Activated CD4-positive, alpha-beta T cell treated with anti-CD3 and anti-CD28 coated beads, Interleukin-2, amount 50 U/mL, for 16 hours (primary cell): Measurements from ENCODE around the gene EFNA1.
"Not testable (repeated sequence)": the region's sequence is repeated elsewhere in the genome, so short reads cannot be mapped to it uniquely, and the experiment has no call there.

Experiments used
- DNase-seq: peaks from one replicate; pipeline ENCODE4 v3.0.0-alpha.2; 2020

The EFNA1 gene

DNA sequence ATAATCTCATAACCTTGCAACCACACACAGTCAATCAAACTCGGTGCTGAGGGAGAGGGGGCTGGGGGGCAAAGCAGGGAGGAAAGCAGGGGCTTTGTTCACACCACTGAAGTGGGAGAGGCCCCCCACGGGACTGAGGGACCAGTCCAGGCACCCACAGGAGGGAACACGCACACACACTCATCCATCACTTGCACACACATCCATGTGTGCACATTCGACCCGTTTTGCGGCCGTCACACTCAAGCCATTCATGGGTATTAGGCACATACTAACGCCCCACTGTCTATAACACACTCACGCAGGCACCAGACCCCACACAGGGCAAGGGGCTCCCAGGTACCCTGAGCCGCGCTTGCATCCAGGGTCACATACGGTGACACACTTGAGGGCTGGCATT is 35.0 kb upstream of the EFNA1 start:
- DNase-seq: no peak

DNA sequence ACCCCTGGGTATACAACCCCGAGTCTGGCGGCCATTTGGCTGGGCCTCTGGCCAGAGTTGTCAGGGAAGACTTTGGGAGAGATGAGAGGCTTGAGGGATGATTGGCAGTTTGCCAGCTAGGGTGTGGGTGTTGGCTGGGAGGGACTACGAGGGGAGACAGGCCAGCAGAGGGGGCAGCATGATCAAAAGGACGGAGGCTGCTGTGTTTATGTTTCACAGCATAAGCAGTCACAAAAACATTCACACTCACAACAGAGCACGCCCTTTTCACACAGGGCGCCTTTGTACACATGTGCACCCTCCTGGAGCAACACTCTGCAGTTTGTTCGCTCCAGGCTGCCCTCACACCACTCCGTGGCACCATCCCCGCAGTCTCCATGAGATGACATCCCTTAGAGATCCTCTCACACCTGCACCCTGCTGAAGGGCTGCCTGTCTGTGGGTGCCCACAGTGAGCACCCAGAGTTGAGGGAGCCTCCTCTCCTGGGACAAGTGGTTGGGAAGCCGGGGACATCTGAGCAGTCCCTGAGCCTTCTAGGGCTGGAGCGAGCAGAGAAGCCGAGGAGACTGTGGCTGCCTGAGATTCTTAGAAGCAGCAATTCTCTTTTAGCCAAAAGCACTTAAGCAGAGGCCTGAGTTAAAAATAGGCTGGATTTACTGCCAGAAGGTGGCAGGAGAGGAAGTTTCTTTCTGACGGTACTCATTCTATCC is 33.6 kb upstream of the EFNA1 start:
- no peak for DNase-seq

DNA sequence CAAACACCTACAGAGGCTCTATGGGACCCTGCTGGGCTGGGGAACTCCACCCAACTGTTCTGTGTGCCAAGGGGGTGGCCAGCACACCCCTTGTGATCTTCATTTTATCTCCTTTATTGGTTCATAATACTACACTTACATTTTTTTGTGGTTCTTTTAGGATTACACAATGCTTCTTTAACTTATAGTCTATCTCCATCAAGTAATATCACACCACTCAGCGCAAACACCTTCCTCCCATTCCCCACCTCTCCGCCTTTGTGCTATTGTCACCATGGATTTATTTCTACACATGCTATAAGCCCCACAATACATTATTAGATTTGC is 33.1 kb upstream of the EFNA1 start:
- DNase-seq: no peak

DNA sequence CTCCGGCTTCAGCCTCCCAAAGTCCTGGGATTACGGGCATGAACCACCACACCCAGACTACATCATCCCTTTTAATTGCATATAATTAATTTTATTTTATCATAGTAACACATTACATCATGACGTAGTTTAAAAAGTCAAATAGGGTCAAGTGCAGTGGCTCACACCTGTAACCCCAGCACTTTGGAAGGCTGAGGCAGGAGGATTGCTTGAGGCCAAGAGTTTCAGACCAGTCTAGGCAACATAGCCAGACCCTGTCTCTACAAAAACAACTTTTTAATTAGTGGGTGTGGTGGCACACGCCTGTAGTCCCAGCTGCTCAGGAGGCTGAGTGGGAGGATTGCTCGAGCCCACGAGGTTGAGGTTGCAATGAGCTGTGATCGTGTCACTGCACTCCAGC is 28.3 kb upstream of the EFNA1 start:
- no peak for DNase-seq

DNA sequence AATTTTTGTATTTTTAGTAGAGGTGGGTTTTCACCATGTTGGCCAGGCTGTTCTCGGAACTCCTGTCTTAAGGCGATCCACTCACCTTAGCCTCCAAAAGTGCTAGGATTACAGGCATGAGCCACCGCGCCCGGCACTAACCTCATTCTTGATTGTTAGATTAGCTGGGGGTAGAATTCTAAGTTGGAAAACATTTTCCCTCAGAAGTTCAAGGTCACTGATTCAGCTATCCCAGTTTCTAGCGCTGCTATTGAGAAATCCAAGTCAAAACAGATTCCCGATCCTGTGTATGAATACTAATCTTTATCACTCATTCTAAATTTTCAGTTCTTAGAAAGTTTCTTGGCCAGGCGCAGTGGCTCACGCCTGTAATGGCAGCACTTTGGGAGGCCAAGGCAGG is 24.4 kb upstream of the EFNA1 start:
- no peak for DNase-seq

DNA sequence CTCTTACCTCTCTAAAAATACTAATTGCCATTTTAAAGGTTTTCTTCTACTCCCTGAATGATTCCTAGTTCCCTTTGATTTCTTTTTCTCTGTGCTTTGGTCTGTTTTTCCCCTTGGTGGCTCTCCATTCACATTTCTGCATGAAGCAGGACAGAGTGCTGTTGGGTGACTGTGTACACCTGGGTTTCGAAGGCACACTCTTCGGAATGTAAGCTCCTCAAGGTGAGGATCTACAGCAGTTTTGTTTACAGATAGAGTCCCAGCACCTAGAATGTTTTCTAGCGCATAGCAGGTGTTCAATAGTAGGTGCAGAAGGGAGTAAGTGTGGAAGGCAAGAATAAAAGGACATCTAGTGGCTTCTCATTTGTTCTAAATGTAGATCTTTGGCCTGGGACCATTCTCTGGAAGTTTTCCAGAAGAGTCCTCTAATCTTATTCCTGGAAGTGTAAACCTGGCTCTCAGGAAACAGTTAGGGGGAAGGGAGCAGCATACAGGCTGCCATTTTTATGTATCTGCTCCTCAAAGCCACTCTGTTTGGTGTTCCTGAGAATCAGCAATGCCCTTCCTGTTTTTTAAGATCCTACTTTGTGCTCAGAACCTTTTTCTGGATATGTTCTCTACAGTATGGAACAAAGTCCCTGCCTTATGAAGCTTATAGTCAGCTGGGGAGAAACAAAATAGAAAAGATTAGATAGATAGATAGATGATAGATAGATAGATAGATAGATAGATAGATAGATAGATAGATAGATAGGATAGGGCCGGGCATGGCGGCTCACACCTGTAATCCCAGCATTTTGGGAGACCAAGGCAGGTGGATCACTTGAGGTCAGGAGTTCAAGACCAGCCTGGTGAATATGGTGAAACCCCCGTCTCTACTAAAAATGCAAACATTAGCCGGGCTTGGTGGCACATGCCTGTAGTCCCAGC is 22.8 kb upstream of the EFNA1 start:
- no peak for DNase-seq

DNA sequence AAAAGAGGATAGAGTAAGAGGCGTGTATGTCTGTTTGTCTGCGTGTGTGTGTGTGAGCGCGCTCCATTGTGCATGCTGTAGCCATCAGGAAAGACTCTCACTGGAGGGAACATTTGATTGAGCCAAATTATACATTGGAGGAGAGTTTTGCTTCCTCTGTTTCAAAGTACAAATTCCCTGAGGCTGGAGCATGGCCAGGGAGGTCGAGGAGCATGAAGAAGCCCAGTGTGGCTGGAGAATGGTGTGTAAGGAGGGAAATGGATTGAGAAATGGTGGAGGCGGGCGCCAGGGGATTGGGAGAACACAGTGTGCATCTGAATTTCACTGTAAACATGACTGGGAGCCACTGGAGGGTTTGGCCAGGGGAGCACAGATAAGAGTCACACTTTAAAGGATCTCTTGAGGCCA is 22.1 kb upstream of the EFNA1 start:
- DNase-seq: no peak

- DNase-seq: no peak
These were observed 20.8 kb upstream of the EFNA1 start for GRCh38 chr1:155106862-155107261.

DNA sequence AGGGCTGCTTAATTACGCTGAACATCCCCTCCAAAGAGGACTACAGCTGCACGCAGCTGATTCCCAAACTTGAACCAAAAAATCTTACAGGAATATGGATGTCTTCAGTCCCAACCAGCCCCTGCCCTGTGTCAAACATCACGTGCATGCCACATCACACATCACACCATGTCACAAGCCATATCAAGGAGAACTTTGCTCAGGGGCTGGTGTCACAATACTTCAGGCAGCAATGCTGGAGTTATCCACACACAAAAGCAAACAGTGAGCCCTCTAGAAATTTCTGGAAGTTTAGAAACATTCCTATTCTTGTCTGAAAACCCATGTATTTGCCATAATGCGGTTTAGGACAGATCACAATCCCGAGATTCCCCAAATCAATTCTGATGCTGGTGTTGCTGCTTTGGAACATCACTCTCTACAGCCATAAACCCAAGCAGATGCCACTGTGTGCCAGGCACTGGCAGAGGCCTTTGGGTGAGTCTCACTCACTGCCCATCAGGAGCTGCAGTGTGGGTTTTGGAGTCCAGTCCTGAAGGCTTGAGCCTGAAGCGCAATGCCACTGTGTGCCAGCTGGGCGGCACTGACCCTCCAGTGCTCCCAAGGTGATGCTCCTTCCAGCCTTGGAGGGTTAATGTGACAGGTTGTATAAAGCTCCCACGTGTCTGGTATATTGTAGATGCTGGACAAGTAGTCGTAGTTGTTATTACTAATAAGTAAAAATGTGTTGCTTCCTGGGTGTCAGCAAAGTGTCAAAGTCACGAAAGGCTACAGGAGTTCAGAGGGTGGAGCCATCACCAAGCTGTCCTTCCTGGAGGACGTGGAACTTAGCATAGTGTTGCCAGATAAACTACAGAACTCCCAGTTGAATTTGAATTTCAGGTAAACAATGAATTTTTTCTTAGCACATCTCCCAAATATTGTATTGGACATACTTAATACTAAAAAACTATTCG is 20.1 kb upstream of the EFNA1 start:
- DNase-seq: no peak

GRCh38 chr1:155108296-155108695 is 19.4 kb upstream of the EFNA1 start:
- DNase-seq: no peak

GRCh38 chr1:155110381-155110780 is 17.3 kb upstream of the EFNA1 start:
- no peak for DNase-seq

- DNase-seq: no peak
These were observed 16.9 kb upstream of the EFNA1 start for GRCh38 chr1:155110826-155111225.

DNA sequence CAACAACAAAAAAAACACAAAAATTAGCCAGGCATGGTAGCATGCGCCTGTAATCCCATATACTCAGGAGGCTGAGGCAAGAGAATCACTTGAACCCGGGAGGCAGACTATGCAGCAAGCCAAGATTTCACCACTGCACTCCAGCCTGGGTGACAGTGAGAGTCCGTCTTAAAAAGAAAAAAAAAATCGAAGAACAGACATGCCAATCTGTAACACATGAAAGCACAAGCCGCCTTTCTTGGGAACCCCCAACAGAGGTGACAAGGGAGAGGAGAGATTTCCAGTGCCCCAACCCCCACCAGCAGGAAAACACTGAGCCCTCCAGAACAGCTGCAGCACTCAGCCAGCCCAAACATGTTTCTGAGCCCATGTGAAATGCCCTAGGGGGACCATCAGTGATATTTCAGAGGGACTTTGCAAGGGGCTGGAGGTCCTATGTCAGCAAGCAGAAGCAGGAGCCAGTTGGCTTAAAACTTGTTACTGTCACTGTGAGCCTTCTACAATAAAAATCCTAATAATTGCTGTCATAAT is 14.2 kb upstream of the EFNA1 start:
- DNase-seq: no peak

- no peak for DNase-seq
These were observed 11.4 kb upstream of the EFNA1 start for GRCh38 chr1:155116113-155116764.

DNA sequence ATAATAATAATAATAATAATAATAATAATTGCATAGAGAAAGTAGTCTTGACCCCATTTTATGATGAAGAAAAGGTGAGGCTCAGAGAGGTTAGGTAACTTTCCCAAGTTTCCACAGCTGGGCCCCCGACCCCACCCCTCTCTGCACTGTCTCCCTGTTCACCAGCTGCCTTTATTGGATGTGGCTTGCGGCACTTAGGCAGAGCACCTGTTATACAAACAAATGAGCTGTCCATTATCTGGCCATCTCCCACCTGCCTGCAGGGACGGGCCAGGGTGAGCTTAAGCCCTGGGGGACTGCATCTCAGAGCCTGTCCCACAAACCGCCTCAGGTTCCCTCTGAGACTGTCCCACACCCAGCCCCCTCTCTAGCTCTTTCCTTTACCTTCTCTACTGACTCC is 10.1 kb upstream of the EFNA1 start:
- DNase-seq: no peak

DNA sequence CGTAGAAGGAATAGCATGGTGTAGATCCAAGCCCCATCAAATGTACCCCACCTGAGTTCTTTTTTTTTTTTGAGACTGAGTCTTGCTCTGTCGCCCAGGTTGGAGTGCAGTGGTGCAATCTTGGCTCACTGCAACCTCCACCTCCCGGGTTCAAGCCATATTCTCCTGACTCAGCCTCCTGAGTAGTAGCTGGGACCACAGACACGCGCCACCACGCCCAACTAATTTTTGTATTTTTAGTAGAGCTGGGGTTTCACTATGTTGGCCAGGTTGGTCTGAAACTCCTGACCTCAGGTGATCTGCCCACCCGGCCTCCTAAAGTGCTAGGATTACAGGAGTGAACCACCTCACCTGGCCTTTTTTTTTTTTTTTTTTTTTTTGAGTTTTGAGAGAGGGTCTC is 9.6 kb upstream of the EFNA1 start:
- not testable (repeated sequence) for DNase-seq

- no peak for DNase-seq
These were observed 7.4 kb upstream of the EFNA1 start for GRCh38 chr1:155120253-155120652.

DNA sequence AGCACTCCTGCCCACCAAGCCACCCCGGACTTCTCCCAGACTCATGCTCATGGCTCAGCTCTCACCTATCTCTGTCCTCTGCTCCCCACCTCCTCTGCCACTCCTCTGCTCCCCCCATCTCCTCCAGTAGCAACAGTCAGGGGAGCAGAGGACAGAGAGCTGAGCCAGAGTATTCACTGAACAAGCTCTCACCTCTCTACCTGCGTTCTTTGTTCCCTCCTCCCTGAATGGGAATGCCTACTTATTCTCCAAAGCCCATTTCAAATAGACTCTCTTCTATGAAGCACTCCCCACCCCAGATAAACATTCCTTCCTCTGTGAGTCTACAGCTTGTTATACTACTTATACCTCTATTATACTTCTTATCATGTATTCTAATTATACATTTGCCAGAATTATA is 6.4 kb upstream of the EFNA1 start:
- DNase-seq: no peak

GRCh38 chr1:155122308-155122707 is 5.4 kb upstream of the EFNA1 start:
- DNase-seq: no peak

GRCh38 chr1:155123801-155124200 is 3.9 kb upstream of the EFNA1 start:
- no peak for DNase-seq

DNA sequence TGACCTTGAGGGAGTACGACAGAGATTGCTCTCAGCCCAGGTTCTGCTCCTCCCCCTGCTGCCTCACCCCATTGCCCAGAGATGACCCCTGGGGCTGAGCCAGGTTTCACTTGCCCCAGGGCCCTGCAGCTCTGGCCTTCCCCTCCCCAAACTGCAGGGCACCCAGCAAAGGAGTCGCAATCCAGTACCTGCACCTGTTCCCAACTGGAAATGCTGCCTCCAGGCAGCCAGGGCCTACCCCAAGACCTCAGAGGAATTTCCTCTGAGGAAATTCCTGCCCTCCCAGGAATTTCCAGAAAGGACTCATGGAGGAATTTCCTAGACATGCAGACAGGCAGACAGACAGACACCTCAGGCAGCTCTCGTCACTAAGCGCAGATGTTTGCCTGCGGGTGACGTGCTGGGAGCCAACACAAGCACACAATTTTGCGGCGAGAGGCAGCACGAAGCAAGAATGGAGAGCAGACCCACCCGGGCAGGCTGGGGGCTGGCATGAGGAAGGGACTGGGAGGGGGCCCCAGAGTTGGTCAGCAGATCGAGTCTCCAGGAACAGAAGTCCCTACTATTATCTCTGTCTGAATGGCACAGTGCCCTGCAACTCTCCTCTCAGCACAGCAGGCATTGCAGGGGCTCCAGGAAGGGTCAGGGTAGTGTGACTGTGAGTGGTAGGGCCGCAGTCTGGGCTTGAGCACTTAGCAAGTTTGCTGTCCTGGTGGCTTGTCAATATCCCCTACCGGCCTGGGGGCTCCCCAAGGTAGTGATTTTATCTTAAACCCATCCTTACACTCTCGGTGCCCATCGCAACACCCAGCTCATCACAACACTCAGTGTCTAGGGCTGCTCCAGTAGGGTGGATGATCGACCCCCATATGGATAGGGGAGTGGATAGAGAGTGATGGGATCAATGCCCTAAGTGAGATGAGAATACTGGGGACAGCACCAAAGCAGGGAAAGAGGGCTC is 2.9 kb upstream of the EFNA1 start:
- no peak for DNase-seq
